IMR-90 (cell line): ENCODE data around the gene DCUN1D2. TPM values are rescaled to one million over a fixed set of nuclear protein-coding genes. Genes with fewer than 3 reads are reported as not detected.

Experiments
- ATAC-seq: fragments of 200-7000 bp; cut with Tn5 transposase; 2 replicates; pipeline ENCODE4 v1.9.1; 2020; ENCODE audit warnings: low read depth, mild to moderate bottlenecking, moderate library complexity
- BruUV-seq: library from RNA; stranded (reverse); fragments of 400-500 nt; replicated peaks from 2 replicates; lab custom pipeline; 2021; lab: Mats Ljungman, UMichigan
- CTCF ChIA-PET: fragments of 300-600 bp; formaldehyde crosslinking; extraction: SDS; loops from one replicate; lab custom pipeline; 2021; ENCODE audit warnings: antibody characterized with exemption; lab: Yijun Ruan, JAX
- POLR2A ChIA-PET: fragments of 300-600 bp; sonication (Branson Sonifier 250); formaldehyde crosslinking; loops from one replicate; lab custom pipeline; 2022; ENCODE audit warnings: antibody characterized with exemption; ENCODE audit not compliant: unreplicated experiment; lab: Charles Lee
- DNase-seq: peaks from one replicate; pipeline ENCODE4 v3.0.0; 2013
- H2AFZ ChIP-seq: replicated peaks from 2 replicates; pipeline ENCODE3; 2013; ENCODE audit warnings: low read length, mild to moderate bottlenecking; ENCODE audit not compliant: poor library complexity
- H2AK5ac ChIP-seq: 2 replicates; pipeline ENCODE4 v1.6.1; 2013; ENCODE audit warnings: low read depth, low read length, inconsistent platforms
- H2AK9ac ChIP-seq: replicated peaks from 2 replicates; pipeline ENCODE3; 2013; ENCODE audit warnings: mild to moderate bottlenecking, low read depth, low read length, moderate library complexity; ENCODE audit not compliant: poor library complexity
- H2BK120ac ChIP-seq: 2 replicates; pipeline ENCODE4 v1.6.1; 2013; ENCODE audit warnings: low read depth, low read length, inconsistent platforms
- H2BK15ac ChIP-seq: 3 replicates; pipeline ENCODE4 v1.6.1; 2013; ENCODE audit warnings: low read depth, low read length, inconsistent platforms
- H2BK20ac ChIP-seq: 2 replicates; pipeline ENCODE4 v1.6.1; 2013; ENCODE audit warnings: low read depth, mild to moderate bottlenecking, inconsistent platforms, low read length, moderate library complexity
- H2BK5ac ChIP-seq: 2 replicates; pipeline ENCODE4 v1.6.1; 2013; ENCODE audit warnings: mild to moderate bottlenecking, low read depth, low read length, inconsistent platforms; ENCODE audit not compliant: poor library complexity, severe bottlenecking
- H3K14ac ChIP-seq: replicated peaks from 2 replicates; pipeline ENCODE4 v1.6.1; 2013; ENCODE audit warnings: low read depth, low read length, inconsistent platforms
- H3K18ac ChIP-seq: 2 replicates; pipeline ENCODE4 v1.6.1; 2013; ENCODE audit warnings: low read depth, low read length, control low read depth
- H3K23ac ChIP-seq: 2 replicates; pipeline ENCODE4 v1.6.1; 2013; ENCODE audit warnings: low read depth, low read length, inconsistent platforms
- H3K27ac ChIP-seq: 2 replicates; pipeline ENCODE4 v1.5.1; 2013; ENCODE audit warnings: mild to moderate bottlenecking, control low read depth, low read length; ENCODE audit not compliant: insufficient read depth
- H3K27me3 ChIP-seq: 2 replicates; pipeline ENCODE4 v1.6.1; 2013; ENCODE audit warnings: low read length; ENCODE audit not compliant: control insufficient read depth, insufficient read depth
- H3K36me3 ChIP-seq: 2 replicates; pipeline ENCODE4 v1.6.1; 2013; ENCODE audit warnings: low read length, mixed read lengths; ENCODE audit not compliant: control insufficient read depth, insufficient read depth
- H3K4ac ChIP-seq: 2 replicates; pipeline ENCODE4 v1.6.1; 2013; ENCODE audit warnings: low read depth, low read length, inconsistent platforms
- H3K4me1 ChIP-seq: 2 replicates; pipeline ENCODE4 v1.6.1; 2013; ENCODE audit warnings: low read length, mixed read lengths; ENCODE audit not compliant: control insufficient read depth, insufficient read depth
- H3K4me2 ChIP-seq: 2 replicates; pipeline ENCODE4 v1.6.1; 2013; ENCODE audit warnings: low read depth, mild to moderate bottlenecking, control low read depth, low read length, moderate library complexity
- H3K4me3 ChIP-seq: 2 replicates; pipeline ENCODE4 v1.5.1; 2013; ENCODE audit warnings: low read depth, mild to moderate bottlenecking, control low read depth, low read length, moderate library complexity; ENCODE audit not compliant: insufficient read depth
- H3K56ac ChIP-seq: 2 replicates; pipeline ENCODE4 v1.6.1; 2013; ENCODE audit warnings: low read length, inconsistent platforms; ENCODE audit not compliant: insufficient read depth; ENCODE audit errors: extremely low read depth
- H3K79me1 ChIP-seq, 2 experiments: 2 replicates each; pipeline ENCODE4 v1.6.1; 2013; ENCODE audit warnings: low read length in 2 of 2, inconsistent platforms in 1 of 2, low read depth in 1 of 2
- H3K9ac ChIP-seq: 2 replicates; pipeline ENCODE4 v1.6.1; 2013; ENCODE audit warnings: low read depth, low read length, control low read depth
- H3K9me1 ChIP-seq: 2 replicates; pipeline ENCODE4 v1.6.1; 2013; ENCODE audit warnings: low read length, inconsistent platforms; ENCODE audit not compliant: insufficient read depth
- H3K9me3 ChIP-seq: 2 replicates; pipeline ENCODE4 v1.6.1; 2013; ENCODE audit warnings: low read length; ENCODE audit not compliant: control insufficient read depth, insufficient read depth
- H4K20me1 ChIP-seq: 2 replicates; pipeline ENCODE4 v1.6.1; 2013; ENCODE audit warnings: low read length, inconsistent platforms; ENCODE audit not compliant: insufficient read depth
- H4K5ac ChIP-seq: 2 replicates; pipeline ENCODE4 v1.6.1; 2013; ENCODE audit warnings: mild to moderate bottlenecking, low read depth, low read length, control low read depth
- H4K8ac ChIP-seq, 2 experiments: 2 replicates each; pipeline ENCODE4 v1.6.1; 2013; ENCODE audit warnings: low read depth in 2 of 2, low read length in 2 of 2, control low read depth in 1 of 2, inconsistent platforms in 1 of 2
- H4K91ac ChIP-seq: 2 replicates; pipeline ENCODE4 v1.6.1; 2013; ENCODE audit warnings: low read depth, low read length, inconsistent platforms; ENCODE audit not compliant: insufficient read depth
- BHLHE40 ChIP-seq: fragments of 150-350 bp; IDR thresholded peaks from 2 replicates; pipeline ENCODE4 v1.6.1; 2016; ENCODE audit warnings: mild to moderate bottlenecking, low read depth, low read length
- CEBPB ChIP-seq: IDR thresholded peaks from 2 replicates; pipeline ENCODE4 v1.6.1; 2012; ENCODE audit warnings: low read depth, low read length, improper control_type of control experiment
- ELK1 ChIP-seq: fragments of 150-350 bp; IDR thresholded peaks from 2 replicates; pipeline ENCODE4 v1.6.1; 2016; ENCODE audit warnings: low read depth, mild to moderate bottlenecking, low read length, moderate library complexity, borderline replicate concordance
- FOS ChIP-seq: fragments of 150-350 bp; IDR thresholded peaks from 2 replicates; pipeline ENCODE4 v1.6.1; 2016; ENCODE audit warnings: low read depth, low read length
- MAZ ChIP-seq: IDR thresholded peaks from 2 replicates; pipeline ENCODE4 v1.6.1; 2012; ENCODE audit warnings: low read depth, mild to moderate bottlenecking, low read length, improper control_type of control experiment, moderate library complexity, borderline replicate concordance
- MXI1 ChIP-seq: IDR thresholded peaks from 2 replicates; pipeline ENCODE4 v1.6.1; 2012; ENCODE audit warnings: low read depth, mild to moderate bottlenecking, low read length, moderate library complexity, borderline replicate concordance
- NFE2L2 ChIP-seq: fragments of 150-350 bp; IDR thresholded peaks from 2 replicates; pipeline ENCODE4 v1.6.1; 2016; ENCODE audit warnings: low read depth, mild to moderate bottlenecking, low read length
- POLR2A ChIP-seq: IDR thresholded peaks from 2 replicates; pipeline ENCODE4 v1.6.1; 2012; ENCODE audit warnings: mild to moderate bottlenecking, low read depth, low read length
- RAD21 ChIP-seq: IDR thresholded peaks from 2 replicates; pipeline ENCODE4 v1.6.1; 2012; ENCODE audit warnings: low read length, improper control_type of control experiment
- RCOR1 ChIP-seq: IDR thresholded peaks from 2 replicates; pipeline ENCODE4 v1.6.1; 2012; ENCODE audit warnings: mild to moderate bottlenecking, low read length, improper control_type of control experiment; ENCODE audit not compliant: insufficient replicate concordance
- RFX5 ChIP-seq: IDR thresholded peaks from 2 replicates; pipeline ENCODE4 v1.8.0; 2012; ENCODE audit warnings: low read depth, mild to moderate bottlenecking, low read length, moderate library complexity
- SMC3 ChIP-seq: fragments of 150-350 bp; IDR thresholded peaks from 2 replicates; pipeline ENCODE4 v1.6.1; 2016; ENCODE audit warnings: low read depth, mild to moderate bottlenecking, antibody characterized with exemption, low read length, moderate library complexity
- USF2 ChIP-seq: fragments of 150-350 bp; IDR thresholded peaks from 2 replicates; pipeline ENCODE4 v1.6.1; 2017; ENCODE audit warnings: mild to moderate bottlenecking, antibody characterized with exemption, low read length, low read depth
- WGBS, 2 experiments: methylation state at CpG; one replicate each; pipeline versions ENCODE4 v1.1.5 to v1.1.7; 2013; ENCODE audit warnings: missing lambda C conversion rate in 2 of 2; ENCODE audit not compliant: insufficient read length in 1 of 2; ENCODE audit errors: extremely low coverage in 2 of 2; 5-methylcytosine and 5-hydroxymethylcytosine counted together
- dilution Hi-C: fragments of 300-500 bp; cut with HindIII; formaldehyde crosslinking; loops from one replicate; pipeline ENCODE4 v1.14.3; 2018; ENCODE audit warnings: low sequenced_read_pairs; ENCODE audit not compliant: unreplicated experiment
- in situ Hi-C: fragments of 300-500 bp; cut with MboI; formaldehyde crosslinking; loops from 3 replicates; pipeline ENCODE4 v1.14.3; 2019; ENCODE audit warnings: low sequenced_read_pairs, inconsistent platforms, mixed read lengths
- intact Hi-C: fragments of 100-400 bp; cut with micrococcal nuclease; formaldehyde crosslinking; loops from 2 replicates; pipeline ENCODE4 v1.10.0; 2022
- polyA plus RNA-seq, 3 experiments: library from polyadenylated mRNA; depleted of rRNA; stranded (reverse); fragments of >200 nt; gene quantifications; 2 replicates each; pipeline ENCODE4 v1.2.3, GENCODE V29; 2012; ENCODE audit warnings: low replicate concordance in 1 of 3
- total RNA-seq: library from RNA; depleted of rRNA; stranded (reverse); fragments of >200 nt; gene quantifications from 2 replicates; pipeline ENCODE4 v1.2.3, GENCODE V29; 2012

Gene DCUN1D2
- total and polyA plus RNA-seq, 2 of the 4 experiments (the other 2 are of a cell fraction) = 8.1 to 11.5 TPM

GRCh38 chr13:113431171-113431570 is 59.3 kb downstream of the DCUN1D2 start:
- H3K23ac ChIP-seq = no peak overlapping the region
- H3K18ac ChIP-seq = no peak overlapping the region
- POLR2A ChIA-PET = no interaction called here
- in situ Hi-C loops (no loop called here), dilution Hi-C loops (no loop called here), intact Hi-C loops (no loop called here)
- H4K20me1 ChIP-seq = no peaks in the 10 kb centered on the region
- H3K4me1 ChIP-seq = peaks cover 6% of the 10 kb centered on the region; the same call in 1 of the 2 replicates
- no peak overlapping the region for H2BK5ac ChIP-seq
- CTCF ChIA-PET = no interaction called here
- H3K27me3 ChIP-seq = no peaks in the 10 kb centered on the region
- no peak overlapping the region for H3K27ac ChIP-seq
- no peak overlapping the region for H4K91ac ChIP-seq
- no peak overlapping the region for H2BK20ac ChIP-seq
- 98% methylated on average over 13 of the region's 22 CpGs; no CpG with 5 or more reads in 1 of the 2 experiments for WGBS, 2 experiments
- no peak overlapping the region for H3K4me3 ChIP-seq
- no peaks in the 10 kb centered on the region for H3K79me1 ChIP-seq
- no peaks in the 10 kb centered on the region for H3K36me3 ChIP-seq
- H2AFZ ChIP-seq = no peak overlapping the region
- no peak overlapping the region for H3K4me2 ChIP-seq
- H3K9me1 ChIP-seq = no peaks in the 10 kb centered on the region
- H2BK120ac ChIP-seq = no peak overlapping the region
- no peak for ATAC-seq
- TF ChIP-seq FOS = no peak
- TF ChIP-seq ELK1 = no peak
- TF ChIP-seq RCOR1 = no peak
- TF ChIP-seq RAD21 = no peak
- no peak for TF ChIP-seq BHLHE40
- TF ChIP-seq NFE2L2 = no peak
- no peak for TF ChIP-seq RFX5
- no peak for TF ChIP-seq MAZ
- no peak for TF ChIP-seq POLR2A
- no peak for TF ChIP-seq CEBPB
- no peak for TF ChIP-seq USF2
- TF ChIP-seq SMC3 = no peak
- no peak for TF ChIP-seq MXI1
- H3K56ac ChIP-seq = no peak overlapping the region
- BruUV-seq = no TSS peak
- H2AK5ac ChIP-seq = no peak overlapping the region
- no peak overlapping the region for H3K14ac ChIP-seq
- no peak overlapping the region for H2AK9ac ChIP-seq
- H2BK15ac ChIP-seq = no peak overlapping the region
- no peak overlapping the region for H3K9ac ChIP-seq
- no peak overlapping the region for H3K4ac ChIP-seq
- H4K5ac ChIP-seq = no peak overlapping the region
- no peaks in the 10 kb centered on the region for H3K9me3 ChIP-seq
- no peak for DNase-seq
- H4K8ac ChIP-seq = no peak overlapping the region
